Measurements from ENCODE around the gene SPIN1. TPM values are rescaled to one million over a fixed set of nuclear protein-coding genes. Genes with fewer than 3 reads are reported as not detected.

SPIN1 gene
- total RNA-seq, 3 donors from 2014 or later, result 51.5 to 98.7 (median 67.7) TPM

- H3K4me3 ChIP-seq, result no peak overlapping the region
- no peaks in the 10 kb centered on the region for H3K36me3 ChIP-seq (ENCODE audit: low read depth)
- intact Hi-C loops (cut with DNase I, micrococcal nuclease), result no loop called here
- no peaks in the 10 kb centered on the region for H3K9me3 ChIP-seq
- H3K4me1 ChIP-seq (ENCODE audit: low read depth), result no peaks in the 10 kb centered on the region
- no peak for ATAC-seq
- no peak for DNase-seq
- no peak for TF ChIP-seq CTCF (IDR thresholded peaks at IDR 0.05)
Measured at GRCh38 chr9:88399966-88400365, 11.7 kb downstream of the SPIN1 start.

GRCh38 chr9:88403340-88403739 lies 15.1 kb downstream of the SPIN1 start:
- DNase-seq (no peak), ATAC-seq (no peak)
- no peak for TF ChIP-seq CTCF (IDR thresholded peaks at IDR 0.05)
- H3K4me1 ChIP-seq (ENCODE audit: low read depth), result no peaks in the 10 kb centered on the region
- no peaks in the 10 kb centered on the region for H3K9me3 ChIP-seq
- H3K36me3 ChIP-seq (ENCODE audit: low read depth), result no peaks in the 10 kb centered on the region
- intact Hi-C loops (cut with DNase I, micrococcal nuclease), result no loop called here
- no peak overlapping the region for H3K4me3 ChIP-seq

- no peaks in the 10 kb centered on the region for H3K36me3 ChIP-seq (ENCODE audit: low read depth)
- DNase-seq, result no peak
- H3K4me1 ChIP-seq (ENCODE audit: low read depth), result no peaks in the 10 kb centered on the region
- intact Hi-C loops (cut with DNase I, micrococcal nuclease), result no loop called here
- no peaks in the 10 kb centered on the region for H3K9me3 ChIP-seq
- TF ChIP-seq CTCF (IDR thresholded peaks at IDR 0.05), result no peak
- H3K4me3 ChIP-seq, result no peak overlapping the region
- no peak for ATAC-seq
Measured at GRCh38 chr9:88406051-88406450, 17.8 kb downstream of the SPIN1 start.

GRCh38 chr9:88411471-88411870 lies 23.2 kb downstream of the SPIN1 start:
- ATAC-seq, result no peak
- no peak for TF ChIP-seq CTCF (IDR thresholded peaks at IDR 0.05)

GRCh38 chr9:88414298-88414697 lies 26.1 kb downstream of the SPIN1 start:
- no peak for TF ChIP-seq CTCF (IDR thresholded peaks at IDR 0.05)
- Histone ChIP-seq H3K4me1 (ENCODE audit: low read depth) (no peaks in the 10 kb centered on the region), H3K9me3 (peaks cover 28% of the 10 kb centered on the region), H3K36me3 (ENCODE audit: low read depth) (no peaks in the 10 kb centered on the region), H3K4me3 (no peak overlapping the region)
- ATAC-seq, result no peak
- no peak for DNase-seq
- intact Hi-C loops (cut with DNase I, micrococcal nuclease), result no loop called here

More at GRCh38 chr9:88411471-88411870, 23.2 kb downstream of the SPIN1 start:
- Histone ChIP-seq H3K36me3 (ENCODE audit: low read depth) (no peaks in the 10 kb centered on the region), H3K9me3 (peaks cover 14% of the 10 kb centered on the region), H3K4me1 (ENCODE audit: low read depth) (no peaks in the 10 kb centered on the region), H3K4me3 (no peak overlapping the region)
- intact Hi-C loops (cut with DNase I, micrococcal nuclease), result no loop called here
- DNase-seq, result no peak

- Histone ChIP-seq H3K4me1 (ENCODE audit: low read depth) (no peaks in the 10 kb centered on the region), H3K36me3 (ENCODE audit: low read depth) (no peaks in the 10 kb centered on the region), H3K9me3 (peaks cover 38% of the 10 kb centered on the region), H3K4me3 (no peak overlapping the region)
- DNase-seq (no peak), ATAC-seq (no peak)
- TF ChIP-seq CTCF (IDR thresholded peaks at IDR 0.05), result no peak
- intact Hi-C loops (cut with DNase I, micrococcal nuclease), result no loop called here
Measured at GRCh38 chr9:88418025-88418424, 29.8 kb downstream of the SPIN1 start.

All from mucosa of descending colon (tissue), 3 donors.